Measurements from ENCODE around the gene MYO1D. TPM values are rescaled to one million over a fixed set of nuclear protein-coding genes. Genes with fewer than 3 reads are reported as not detected.

The MYO1D gene
- total and polyA plus RNA-seq, 7 donors = 6.2 to 184 (median 21.6) TPM

DNA sequence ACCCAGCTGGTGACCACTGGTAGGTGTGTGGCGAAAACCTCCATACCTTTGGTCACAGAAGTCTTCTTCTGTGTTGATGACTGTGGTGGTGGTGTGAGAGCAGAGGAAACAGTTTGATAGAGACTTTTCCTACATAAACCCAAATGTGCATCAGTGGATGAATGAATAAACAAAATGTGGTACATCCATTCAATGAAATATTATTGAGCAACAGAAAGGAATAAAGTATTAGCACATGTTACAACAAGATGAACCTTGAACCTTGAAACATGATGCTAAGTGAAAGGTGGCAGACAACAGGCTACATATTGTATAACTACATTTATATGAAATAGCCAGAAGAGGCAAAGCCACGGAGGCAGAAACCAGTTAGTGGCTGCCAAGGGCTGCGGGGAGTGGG is 374.9 kb downstream of the MYO1D start:
- H3K27ac ChIP-seq = no peak overlapping the region
- intact Hi-C loops (cut with DNase I) = no loop called here
- 97 to 98% methylated on average over 3 of the region's 3 CpGs for WGBS, 2 donors

DNA sequence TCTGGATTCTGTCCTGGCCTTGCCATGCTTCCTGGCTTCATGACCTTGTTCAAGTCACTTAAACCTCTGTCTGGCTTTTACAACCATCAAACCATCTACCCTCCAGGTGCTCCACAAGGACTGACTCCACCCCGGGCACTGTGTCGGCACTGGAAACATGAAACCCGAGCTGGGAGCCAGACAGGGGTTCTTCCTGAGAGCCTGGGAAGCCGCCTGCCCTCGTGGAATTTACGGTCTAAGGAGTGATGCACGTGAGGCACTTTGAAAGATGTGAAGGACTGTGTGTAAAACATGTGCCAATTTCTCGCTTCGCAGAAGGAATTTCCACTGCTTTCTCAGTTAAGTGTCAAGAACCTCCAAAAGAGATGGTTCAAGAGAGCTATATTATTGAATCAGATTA is 378.5 kb downstream of the MYO1D start:
- WGBS, 2 donors = 85 to 86% methylated on average over 9 of the region's 9 CpGs
- no peak overlapping the region for H3K27ac ChIP-seq
- no peaks in the 10 kb centered on the region for H3K36me3 ChIP-seq
- H3K4me1 ChIP-seq = peaks cover 0 to 15% (median 3%) of the 10 kb centered on the region in 4 donors
- H3K27me3 ChIP-seq = no peaks in the 10 kb centered on the region
- intact Hi-C loops (cut with DNase I) = no loop called here
- no peak for TF ChIP-seq POLR2AphosphoS5 (IDR thresholded peaks at IDR 0.05)
- TF ChIP-seq POLR2A (IDR thresholded peaks at IDR 0.05) = no peak
- TF ChIP-seq EP300 (IDR thresholded peaks at IDR 0.05) = no peak
- TF ChIP-seq, protein P1, sequence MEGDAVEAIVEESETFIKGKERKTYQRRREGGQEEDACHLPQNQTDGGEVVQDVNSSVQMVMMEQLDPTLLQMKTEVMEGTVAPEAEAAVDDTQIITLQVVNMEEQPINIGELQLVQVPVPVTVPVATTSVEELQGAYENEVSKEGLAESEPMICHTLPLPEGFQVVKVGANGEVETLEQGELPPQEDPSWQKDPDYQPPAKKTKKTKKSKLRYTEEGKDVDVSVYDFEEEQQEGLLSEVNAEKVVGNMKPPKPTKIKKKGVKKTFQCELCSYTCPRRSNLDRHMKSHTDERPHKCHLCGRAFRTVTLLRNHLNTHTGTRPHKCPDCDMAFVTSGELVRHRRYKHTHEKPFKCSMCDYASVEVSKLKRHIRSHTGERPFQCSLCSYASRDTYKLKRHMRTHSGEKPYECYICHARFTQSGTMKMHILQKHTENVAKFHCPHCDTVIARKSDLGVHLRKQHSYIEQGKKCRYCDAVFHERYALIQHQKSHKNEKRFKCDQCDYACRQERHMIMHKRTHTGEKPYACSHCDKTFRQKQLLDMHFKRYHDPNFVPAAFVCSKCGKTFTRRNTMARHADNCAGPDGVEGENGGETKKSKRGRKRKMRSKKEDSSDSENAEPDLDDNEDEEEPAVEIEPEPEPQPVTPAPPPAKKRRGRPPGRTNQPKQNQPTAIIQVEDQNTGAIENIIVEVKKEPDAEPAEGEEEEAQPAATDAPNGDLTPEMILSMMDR (IDR thresholded peaks at IDR 0.05) = no peak
- no peaks in the 10 kb centered on the region for H3K9me3 ChIP-seq
- DNase-seq = peak; percentile 55
- H3K4me3 ChIP-seq = no peak overlapping the region

More for the DNA sequence above, 374.9 kb downstream of the MYO1D start:
- TF ChIP-seq, protein P1 (IDR thresholded peaks at IDR 0.05) = no peak
- no peak for TF ChIP-seq POLR2A (IDR thresholded peaks at IDR 0.05)
- no peak for TF ChIP-seq EP300 (IDR thresholded peaks at IDR 0.05)
- no peak for TF ChIP-seq POLR2AphosphoS5 (IDR thresholded peaks at IDR 0.05)
- Histone ChIP-seq H3K9me3 (no peaks in the 10 kb centered on the region), H3K4me1 (peaks cover 0 to 5% (median 0%) of the 10 kb centered on the region in 4 donors), H3K36me3 (no peaks in the 10 kb centered on the region), H3K4me3 (no peak overlapping the region), H3K27me3 (no peaks in the 10 kb centered on the region)
- DNase-seq = no peak

DNA sequence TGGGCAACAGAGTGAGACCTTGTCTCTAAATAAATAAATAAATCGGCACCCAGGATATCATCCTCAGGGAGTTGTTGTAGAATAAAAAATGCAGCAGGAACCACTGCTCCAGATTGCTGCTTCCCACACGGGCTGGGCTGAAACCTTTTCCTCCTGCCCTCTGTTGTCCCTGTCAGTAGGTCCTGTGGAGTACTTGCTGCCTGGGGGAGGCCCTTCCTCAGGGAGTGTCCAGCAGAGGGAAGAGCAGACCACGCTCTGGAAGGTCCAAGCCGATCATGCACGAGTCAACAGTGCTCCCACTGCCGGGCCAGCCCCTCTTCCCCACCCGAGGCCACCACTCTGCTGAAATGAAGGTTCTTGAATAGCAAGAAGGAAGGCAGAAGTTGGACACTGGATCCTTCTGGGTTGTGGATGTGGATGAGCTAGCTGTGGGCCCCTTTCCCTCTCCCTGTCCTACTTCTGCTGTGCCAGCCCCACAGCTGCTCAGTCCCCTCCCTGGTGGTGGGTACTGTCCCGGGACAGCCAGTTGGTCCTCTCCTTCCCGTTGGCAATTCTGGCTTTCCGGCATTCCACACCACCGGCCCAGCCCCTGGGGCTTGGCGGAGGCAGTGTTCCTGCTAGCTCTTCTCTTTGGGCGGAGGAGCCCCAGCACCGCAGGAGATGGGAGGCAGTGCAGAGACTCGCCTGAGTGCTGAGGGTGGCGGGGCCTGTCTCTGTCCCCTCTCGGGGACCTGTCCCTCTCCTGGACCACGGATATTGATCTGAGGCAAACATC is 379.3 kb downstream of the MYO1D start:
- intact Hi-C loops (cut with DNase I) = no loop called here
- no peak for TF ChIP-seq POLR2A (IDR thresholded peaks at IDR 0.05)
- TF ChIP-seq POLR2AphosphoS5 (IDR thresholded peaks at IDR 0.05) = no peak
- TF ChIP-seq, protein P1 (IDR thresholded peaks at IDR 0.05) = no peak
- TF ChIP-seq EP300 (IDR thresholded peaks at IDR 0.05) = no peak
- WGBS, 2 donors = 90 to 92% methylated on average over 18 of the region's 18 CpGs
- peak; percentile 49 for DNase-seq
- Histone ChIP-seq H3K27ac (no peak overlapping the region), H3K4me1 (peaks cover 0 to 15% (median 3%) of the 10 kb centered on the region in 4 donors), H3K36me3 (no peaks in the 10 kb centered on the region), H3K4me3 (no peak overlapping the region), H3K27me3 (no peaks in the 10 kb centered on the region), H3K9me3 (no peaks in the 10 kb centered on the region)

DNA sequence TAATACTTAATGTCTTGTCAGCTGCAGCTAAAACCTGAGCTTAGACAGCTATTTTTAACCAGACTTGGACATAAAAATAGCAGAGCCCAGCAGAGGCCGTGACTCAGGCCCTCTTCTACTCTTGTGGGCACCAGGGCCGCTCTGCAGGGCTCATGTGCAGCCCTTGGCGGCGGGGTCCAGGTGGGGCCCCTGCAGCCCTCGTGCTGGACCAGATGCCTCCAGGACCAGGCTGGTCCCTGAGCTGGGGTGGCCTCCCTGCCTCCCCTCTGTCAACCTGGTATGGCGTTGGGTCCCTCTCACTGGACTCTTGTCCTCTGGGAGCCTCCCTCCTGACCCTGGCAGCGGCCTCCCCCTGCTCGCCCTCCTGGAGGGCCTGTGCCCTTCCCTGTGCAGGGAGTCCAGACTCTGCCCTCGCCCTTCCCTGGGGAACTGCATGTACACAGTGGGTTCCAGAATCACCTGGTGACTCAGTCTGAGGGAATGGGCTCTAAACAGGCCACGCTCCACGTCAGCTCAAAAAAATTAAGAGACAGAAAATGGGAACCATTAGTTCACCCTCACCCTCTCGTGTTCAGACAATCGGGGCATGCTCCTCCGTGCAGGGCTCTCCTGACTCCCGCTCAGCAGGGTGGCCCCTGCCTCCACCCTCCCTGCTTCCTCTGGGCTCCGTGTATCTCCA is 380.4 kb downstream of the MYO1D start:
- Histone ChIP-seq H3K27ac (no peak overlapping the region), H3K36me3 (no peaks in the 10 kb centered on the region), H3K4me1 (peaks cover 0 to 15% (median 3%) of the 10 kb centered on the region in 4 donors), H3K27me3 (no peaks in the 10 kb centered on the region), H3K4me3 (no peak overlapping the region), H3K9me3 (no peaks in the 10 kb centered on the region)
- 89 to 91% methylated on average over 16 of the region's 16 CpGs for WGBS, 2 donors
- intact Hi-C loops (cut with DNase I) = no loop called here
- DNase-seq = peak; percentile 56
- TF ChIP-seq, protein P1 (IDR thresholded peaks at IDR 0.05) = no peak
- no peak for TF ChIP-seq POLR2AphosphoS5 (IDR thresholded peaks at IDR 0.05)
